ENCODE data around the gene DUSP5.

- TF ChIP-seq, protein P1, sequence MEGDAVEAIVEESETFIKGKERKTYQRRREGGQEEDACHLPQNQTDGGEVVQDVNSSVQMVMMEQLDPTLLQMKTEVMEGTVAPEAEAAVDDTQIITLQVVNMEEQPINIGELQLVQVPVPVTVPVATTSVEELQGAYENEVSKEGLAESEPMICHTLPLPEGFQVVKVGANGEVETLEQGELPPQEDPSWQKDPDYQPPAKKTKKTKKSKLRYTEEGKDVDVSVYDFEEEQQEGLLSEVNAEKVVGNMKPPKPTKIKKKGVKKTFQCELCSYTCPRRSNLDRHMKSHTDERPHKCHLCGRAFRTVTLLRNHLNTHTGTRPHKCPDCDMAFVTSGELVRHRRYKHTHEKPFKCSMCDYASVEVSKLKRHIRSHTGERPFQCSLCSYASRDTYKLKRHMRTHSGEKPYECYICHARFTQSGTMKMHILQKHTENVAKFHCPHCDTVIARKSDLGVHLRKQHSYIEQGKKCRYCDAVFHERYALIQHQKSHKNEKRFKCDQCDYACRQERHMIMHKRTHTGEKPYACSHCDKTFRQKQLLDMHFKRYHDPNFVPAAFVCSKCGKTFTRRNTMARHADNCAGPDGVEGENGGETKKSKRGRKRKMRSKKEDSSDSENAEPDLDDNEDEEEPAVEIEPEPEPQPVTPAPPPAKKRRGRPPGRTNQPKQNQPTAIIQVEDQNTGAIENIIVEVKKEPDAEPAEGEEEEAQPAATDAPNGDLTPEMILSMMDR (IDR thresholded peaks at IDR 0.05): no peak
- no peak for TF ChIP-seq ZFX (IDR thresholded peaks at IDR 0.05; ENCODE audit: borderline replicate concordance)
These were observed 15.8 kb upstream of the DUSP5 start for GRCh38 chr10:110481919-110482318.

Data from 22Rv1 (cell line).